Measurements from ENCODE around the gene HERC3.

Gene HERC3

DNA sequence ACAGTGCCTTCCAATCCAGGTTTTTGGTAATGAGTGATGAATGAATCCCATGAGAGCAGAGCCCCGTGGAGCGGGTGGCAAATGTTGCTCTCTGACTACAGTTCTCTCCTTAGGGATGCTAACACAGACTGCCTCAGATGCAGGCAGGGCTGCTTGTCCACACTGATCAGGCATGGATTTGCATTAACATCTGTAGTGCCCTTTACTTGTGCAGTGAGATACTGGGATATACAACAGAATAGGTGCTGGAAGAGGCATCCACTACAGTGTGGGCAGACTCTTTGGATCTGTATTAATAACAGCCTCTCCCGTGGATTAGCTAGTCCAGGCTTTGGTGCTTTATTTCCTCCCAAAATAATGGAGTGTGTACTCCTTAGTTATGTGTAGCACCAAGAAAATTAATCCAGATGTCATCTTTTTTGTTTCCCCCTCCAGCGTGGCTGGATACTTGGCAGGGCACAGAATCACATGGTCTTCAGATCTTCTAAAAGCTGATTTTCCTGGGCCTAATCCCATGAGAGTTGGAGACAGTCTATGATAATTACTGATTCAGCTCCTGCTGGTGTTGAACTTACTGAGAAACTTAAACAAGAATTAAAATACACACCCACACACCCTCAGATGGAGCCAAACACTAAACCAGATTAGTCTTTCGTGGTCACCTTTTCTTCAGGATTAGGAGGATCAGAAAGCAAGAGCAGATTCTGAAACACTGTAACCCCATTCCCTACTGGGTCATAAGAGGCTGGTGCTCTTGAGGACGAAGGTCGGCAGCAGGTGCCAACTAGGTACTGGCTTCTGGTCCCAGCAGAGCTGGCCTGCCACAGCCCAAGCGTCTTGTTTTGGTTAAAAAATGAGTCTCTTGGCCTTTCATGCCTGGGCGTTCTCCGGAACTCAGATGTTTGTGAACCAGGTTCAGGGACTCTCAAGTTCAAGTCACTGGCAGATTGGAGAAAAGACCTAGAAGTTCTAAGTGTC lies 128.5 kb downstream of the HERC3 start:
- DNase-seq (ENCODE audit: low spot score), result peak; percentile 31

GRCh38 chr4:88722276-88722780 lies 130.0 kb downstream of the HERC3 start:
- DNase-seq (ENCODE audit: low spot score), result no peak

GRCh38 chr4:88722828-88723227 lies 130.5 kb downstream of the HERC3 start:
- no peak for DNase-seq (ENCODE audit: low spot score)

- DNase-seq (ENCODE audit: low spot score), result no peak
Measured at GRCh38 chr4:88724406-88724805, 132.1 kb downstream of the HERC3 start.

DNA sequence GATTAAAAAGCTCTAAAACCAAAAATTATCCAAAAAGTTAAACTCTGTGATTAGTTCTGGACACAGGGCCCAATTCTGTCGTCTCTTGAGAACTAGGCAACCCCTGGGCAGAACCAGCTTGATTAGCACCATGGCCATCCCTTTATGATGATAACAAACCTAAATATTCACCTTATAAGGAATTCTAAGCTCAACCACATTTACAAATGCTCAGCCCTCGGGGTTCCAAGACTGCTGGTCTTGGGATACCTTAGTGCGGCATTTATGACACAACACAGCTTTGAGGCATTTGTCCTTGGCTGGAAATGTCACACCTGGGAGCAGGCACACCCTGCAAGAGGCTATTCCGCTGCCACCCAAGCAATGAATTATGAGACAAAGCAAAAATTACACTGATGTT lies 132.9 kb downstream of the HERC3 start:
- no peak for DNase-seq (ENCODE audit: low spot score)

- DNase-seq (ENCODE audit: low spot score), result no peak
Measured at GRCh38 chr4:88725986-88726385, 133.7 kb downstream of the HERC3 start.

DNA sequence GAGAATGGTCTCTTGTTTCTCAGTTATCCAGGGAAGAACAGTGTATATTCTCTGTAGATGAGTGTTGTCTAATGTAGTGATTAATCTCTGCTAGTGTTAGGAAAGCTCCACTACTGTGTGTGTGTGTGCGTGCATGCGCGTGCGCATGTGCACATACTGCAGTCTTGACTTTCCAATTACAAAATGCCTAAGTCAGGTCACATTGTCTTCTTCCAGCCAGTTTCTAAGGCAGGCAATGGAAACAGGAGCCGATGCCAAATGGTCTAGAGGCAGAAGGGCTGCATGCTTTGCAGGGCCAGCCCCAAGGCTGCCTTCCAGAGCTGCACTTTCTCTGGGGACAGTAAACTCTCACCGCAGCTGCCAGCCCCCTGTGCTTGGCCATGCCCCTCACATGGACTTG lies 135.9 kb downstream of the HERC3 start:
- DNase-seq (ENCODE audit: low spot score), result no peak

DNA sequence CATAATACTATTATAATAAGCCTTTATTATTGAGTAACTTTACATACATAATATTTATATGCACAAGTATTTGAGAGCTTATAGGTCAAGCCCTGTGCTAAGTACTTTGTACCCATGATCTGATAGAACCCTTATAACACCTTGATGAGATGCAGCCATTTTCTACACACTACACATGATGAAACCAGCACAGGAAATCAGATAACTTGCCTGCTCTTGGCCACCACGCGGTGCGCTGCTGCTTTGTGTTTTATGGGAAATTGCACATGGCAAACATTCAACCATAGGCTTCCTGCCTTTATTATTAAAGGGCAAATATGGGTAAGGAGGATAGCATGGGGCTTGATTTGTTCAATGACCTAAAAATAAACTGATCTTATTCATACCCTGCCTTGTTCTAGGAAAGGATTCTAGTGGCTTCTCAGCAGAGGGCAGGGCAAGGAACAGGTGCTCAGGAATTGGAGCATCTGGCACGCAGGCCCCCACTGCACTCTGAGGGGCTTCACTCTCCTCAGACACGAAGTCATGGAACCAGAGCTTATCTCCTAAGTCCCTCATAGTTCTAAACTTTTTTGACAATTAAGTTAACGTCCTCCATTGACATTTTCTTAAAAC lies 137.0 kb downstream of the HERC3 start:
- no peak for DNase-seq (ENCODE audit: low spot score)

- no peak for DNase-seq (ENCODE audit: low spot score)
Measured at GRCh38 chr4:88730811-88731210, 138.5 kb downstream of the HERC3 start.

GRCh38 chr4:88731381-88731780 lies 139.1 kb downstream of the HERC3 start:
- DNase-seq (ENCODE audit: low spot score), result no peak

DNA sequence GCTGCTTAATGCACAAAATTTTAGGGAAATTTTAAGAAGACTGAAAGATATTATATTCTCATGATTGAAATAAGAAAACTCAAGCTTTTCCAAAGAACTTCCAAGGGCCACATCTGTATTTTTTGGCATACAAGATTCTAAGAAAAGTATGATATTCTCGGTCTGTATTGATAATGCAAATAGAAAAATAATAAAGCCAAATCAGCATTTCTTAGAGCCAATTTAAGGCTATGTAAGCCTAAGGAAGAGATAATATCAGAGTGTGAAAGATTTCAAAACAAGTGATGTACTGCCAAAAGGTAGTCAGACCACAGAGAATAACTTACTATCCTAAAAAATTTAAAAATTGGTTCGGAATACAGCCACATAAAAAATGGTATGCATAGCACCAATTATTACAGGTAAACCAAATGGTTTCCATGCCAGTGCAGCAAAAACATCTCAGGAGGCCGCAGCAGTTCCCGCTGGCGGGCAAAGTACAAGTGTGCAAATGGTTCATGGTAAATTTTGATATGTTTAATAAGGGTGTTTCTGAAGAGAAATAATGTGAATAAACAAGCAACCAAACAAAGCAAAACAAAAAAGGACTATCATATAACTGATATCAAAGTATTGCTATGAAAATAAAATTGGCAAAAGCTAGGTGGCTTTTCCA lies 140.6 kb downstream of the HERC3 start:
- no peak for DNase-seq (ENCODE audit: low spot score)

DNA sequence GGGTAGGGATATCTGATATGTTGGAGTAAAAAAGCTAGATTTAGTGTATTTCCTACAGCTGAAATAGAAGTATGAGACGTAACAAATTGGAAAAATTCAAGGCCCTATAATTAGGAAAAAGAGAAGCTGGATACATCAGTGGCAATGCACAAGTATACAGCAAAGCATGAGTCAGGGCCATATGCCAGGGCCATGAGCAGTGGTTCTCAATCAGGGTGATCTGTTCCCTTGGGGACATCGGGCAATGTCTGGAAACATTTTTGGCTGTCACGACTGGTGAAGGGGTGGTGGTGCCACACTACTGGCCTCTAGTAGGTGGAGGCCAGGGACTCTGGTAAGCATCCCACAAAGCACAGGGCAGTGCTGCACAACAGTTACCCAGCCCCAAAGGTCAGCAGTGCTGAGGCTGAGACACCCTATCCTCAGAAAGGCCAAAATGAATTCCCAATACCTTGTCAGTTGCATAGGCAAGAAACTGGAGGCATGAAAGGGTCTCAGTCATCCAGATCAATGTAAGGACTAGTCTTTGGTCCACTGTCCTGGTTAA lies 142.2 kb downstream of the HERC3 start:
- no peak for DNase-seq (ENCODE audit: low spot score)

- DNase-seq (ENCODE audit: low spot score), result no peak
Measured at GRCh38 chr4:88735564-88735963, 143.3 kb downstream of the HERC3 start.

DNA sequence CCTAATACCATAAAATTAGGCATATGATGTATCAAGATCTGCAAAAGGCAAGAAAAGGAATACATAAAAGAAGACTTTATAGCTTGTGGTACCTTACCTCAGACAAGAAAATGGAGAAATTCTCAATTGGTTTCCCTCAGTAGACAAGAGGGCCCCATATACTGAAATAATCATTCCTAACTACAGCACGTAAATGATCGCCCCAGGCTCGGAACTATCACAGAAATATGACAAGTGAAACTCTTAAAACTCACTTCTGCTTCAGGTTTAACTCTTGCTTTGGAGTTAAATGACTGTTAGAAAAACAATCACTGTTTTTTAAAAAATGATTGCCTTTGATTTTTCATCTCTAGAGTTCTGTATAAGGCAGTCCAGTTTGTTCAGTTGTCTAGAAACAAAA lies 144.0 kb downstream of the HERC3 start:
- DNase-seq (ENCODE audit: low spot score), result no peak

GRCh38 chr4:88737307-88737941 lies 145.1 kb downstream of the HERC3 start:
- DNase-seq (ENCODE audit: low spot score), result no peak

- no peak for DNase-seq (ENCODE audit: low spot score)
Measured at GRCh38 chr4:88738180-88738579, 145.9 kb downstream of the HERC3 start.

GRCh38 chr4:88742561-88742960 lies 150.3 kb downstream of the HERC3 start:
- no peak for DNase-seq (ENCODE audit: low spot score)

- DNase-seq (ENCODE audit: low spot score), result peak; percentile 31
Measured at GRCh38 chr4:88743696-88744095, 151.4 kb downstream of the HERC3 start.

DNA sequence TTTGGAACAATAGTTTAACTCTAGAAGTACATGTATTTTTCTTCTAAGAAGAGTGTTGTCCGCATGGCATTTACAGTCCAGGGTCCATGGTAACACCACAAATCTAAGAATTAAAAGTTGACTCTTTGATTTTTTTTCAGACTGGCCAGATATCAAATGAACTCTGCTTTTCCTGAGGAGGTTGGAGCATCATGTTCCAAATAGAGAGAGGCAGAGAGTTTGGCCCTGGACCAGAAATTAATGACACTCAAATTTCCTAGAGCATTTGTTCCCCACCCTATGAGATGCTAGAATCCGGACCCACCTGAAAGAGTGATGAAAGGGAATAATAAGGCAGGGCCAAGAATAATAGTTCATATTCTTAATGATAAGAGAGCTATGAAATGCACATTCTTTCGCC lies 152.3 kb downstream of the HERC3 start:
- DNase-seq (ENCODE audit: low spot score), result no peak

- DNase-seq (ENCODE audit: low spot score), result no peak
Measured at GRCh38 chr4:88745175-88745574, 152.9 kb downstream of the HERC3 start.

- no peak for DNase-seq (ENCODE audit: low spot score)
Measured at GRCh38 chr4:88745581-88746163, 153.4 kb downstream of the HERC3 start.

GRCh38 chr4:88746206-88746605 lies 153.9 kb downstream of the HERC3 start:
- DNase-seq (ENCODE audit: low spot score), result no peak
